ENCODE measurements around the gene LSG1.

Gene LSG1

GRCh38 chr3:194624956-194625355 lies 47.0 kb downstream of the LSG1 start:
- TF ChIP-seq, protein P1, sequence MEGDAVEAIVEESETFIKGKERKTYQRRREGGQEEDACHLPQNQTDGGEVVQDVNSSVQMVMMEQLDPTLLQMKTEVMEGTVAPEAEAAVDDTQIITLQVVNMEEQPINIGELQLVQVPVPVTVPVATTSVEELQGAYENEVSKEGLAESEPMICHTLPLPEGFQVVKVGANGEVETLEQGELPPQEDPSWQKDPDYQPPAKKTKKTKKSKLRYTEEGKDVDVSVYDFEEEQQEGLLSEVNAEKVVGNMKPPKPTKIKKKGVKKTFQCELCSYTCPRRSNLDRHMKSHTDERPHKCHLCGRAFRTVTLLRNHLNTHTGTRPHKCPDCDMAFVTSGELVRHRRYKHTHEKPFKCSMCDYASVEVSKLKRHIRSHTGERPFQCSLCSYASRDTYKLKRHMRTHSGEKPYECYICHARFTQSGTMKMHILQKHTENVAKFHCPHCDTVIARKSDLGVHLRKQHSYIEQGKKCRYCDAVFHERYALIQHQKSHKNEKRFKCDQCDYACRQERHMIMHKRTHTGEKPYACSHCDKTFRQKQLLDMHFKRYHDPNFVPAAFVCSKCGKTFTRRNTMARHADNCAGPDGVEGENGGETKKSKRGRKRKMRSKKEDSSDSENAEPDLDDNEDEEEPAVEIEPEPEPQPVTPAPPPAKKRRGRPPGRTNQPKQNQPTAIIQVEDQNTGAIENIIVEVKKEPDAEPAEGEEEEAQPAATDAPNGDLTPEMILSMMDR (IDR thresholded peaks at IDR 0.05), result no peak
- TF ChIP-seq ZFX (IDR thresholded peaks at IDR 0.05; ENCODE audit: borderline replicate concordance), result no peak
- no peak overlapping the region for H3K27ac ChIP-seq

DNA sequence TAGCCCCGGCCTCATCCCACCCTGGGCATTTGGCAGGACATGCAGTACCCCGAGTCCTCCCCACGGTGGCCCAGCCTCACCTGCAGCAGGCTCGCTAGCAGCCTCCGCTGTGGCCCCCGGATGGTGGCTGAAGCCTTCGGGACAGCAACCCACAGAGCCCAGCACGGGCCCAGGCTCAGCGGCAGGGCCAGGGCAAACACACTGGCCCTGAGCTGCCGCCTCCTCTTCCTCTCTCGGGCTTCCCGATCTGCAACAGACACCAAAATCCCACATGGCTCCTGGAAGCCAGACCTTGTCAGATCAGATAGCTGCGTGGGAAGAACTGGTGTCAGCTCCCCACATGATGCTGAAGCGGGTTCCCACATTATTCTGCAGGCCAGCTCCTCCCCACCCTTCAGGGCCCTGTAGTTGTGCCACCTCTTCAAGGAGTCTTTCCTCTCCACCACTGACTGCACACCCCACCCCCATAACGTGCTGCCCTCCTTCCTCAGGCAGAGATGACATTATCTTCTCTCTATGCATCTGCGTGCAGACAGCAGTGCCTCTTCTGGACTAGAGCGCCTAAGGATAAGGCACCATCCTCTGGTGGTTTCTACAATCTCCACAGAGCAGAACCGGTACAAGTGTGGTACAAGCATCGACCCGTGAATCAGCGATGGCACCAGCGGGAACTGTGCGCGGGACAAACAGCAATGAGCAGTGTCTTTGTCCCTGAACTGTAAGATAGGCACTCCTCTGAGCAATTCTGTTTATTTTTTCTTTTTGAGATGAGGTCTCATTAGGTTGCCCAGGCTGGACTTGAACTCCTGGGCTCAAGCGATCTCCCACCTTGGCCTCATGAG lies 48.3 kb downstream of the LSG1 start:
- no peak overlapping the region for H3K27ac ChIP-seq
- no peak for TF ChIP-seq ZFX (IDR thresholded peaks at IDR 0.05; ENCODE audit: borderline replicate concordance)
- TF ChIP-seq, protein P1 (IDR thresholded peaks at IDR 0.05), result no peak

DNA sequence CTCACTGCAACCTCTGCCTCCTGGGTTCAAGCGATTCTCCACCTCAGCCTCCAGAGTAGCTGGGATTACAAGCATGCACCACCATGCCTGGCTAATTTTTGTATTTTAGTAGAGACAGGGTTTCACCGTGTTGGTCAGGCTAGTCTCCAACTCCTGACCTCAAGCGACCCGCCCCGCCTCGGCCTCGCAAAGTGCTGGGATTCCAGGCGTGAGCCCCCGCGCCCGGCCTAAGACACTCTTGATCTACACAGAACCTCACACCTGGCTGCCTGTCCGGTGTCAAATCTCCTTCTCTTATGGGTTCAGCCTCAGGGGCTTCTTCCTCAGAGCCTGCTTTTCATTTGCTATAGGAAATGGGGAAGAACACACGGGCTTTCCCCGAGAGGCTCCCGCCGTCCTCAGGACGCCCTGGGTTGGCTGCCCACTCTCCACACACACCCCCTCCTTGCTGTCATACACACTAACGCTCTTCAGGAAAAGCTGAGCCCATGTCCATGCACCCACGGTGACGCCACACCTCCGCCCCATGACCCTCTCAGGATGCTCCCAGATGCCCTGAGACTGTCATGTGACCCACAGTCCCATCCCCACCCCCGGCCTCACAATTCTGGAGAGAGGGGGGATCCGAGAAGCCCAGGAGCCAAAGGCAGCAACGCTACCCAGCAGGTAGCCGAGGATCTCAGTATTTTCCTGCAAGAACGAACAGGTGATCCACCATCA lies 49.2 kb downstream of the LSG1 start:
- H3K27ac ChIP-seq, result no peak overlapping the region
- TF ChIP-seq, protein P1 (IDR thresholded peaks at IDR 0.05), result no peak
- TF ChIP-seq ZFX (IDR thresholded peaks at IDR 0.05; ENCODE audit: borderline replicate concordance), result no peak

DNA sequence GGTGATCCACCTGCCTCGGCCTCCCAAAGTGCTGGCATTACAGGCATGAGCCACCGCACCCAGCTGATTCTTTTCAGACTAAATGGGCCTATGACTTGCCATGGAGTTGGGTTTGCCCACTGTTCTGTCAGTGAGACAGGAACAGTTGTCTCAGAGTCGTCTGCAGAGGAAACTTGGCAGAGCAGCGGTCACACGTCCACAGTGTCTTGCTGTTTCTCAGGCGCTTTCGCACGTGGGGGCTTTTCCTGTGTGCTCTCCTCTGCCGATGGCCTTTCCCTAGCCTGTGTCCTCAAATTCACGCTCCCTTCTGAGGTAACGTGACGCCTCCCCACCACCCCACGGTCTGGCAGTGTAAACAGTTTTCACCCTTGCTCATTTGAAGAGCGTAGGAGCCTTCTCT lies 50.0 kb downstream of the LSG1 start:
- H3K27ac ChIP-seq, result no peak overlapping the region
- TF ChIP-seq ZFX (IDR thresholded peaks at IDR 0.05; ENCODE audit: borderline replicate concordance), result no peak
- TF ChIP-seq, protein P1 (IDR thresholded peaks at IDR 0.05), result no peak

- H3K27ac ChIP-seq, result no peak overlapping the region
- TF ChIP-seq, protein P1 (IDR thresholded peaks at IDR 0.05), result no peak
- TF ChIP-seq ZFX (IDR thresholded peaks at IDR 0.05; ENCODE audit: borderline replicate concordance), result no peak
Observed at GRCh38 chr3:194620196-194620595, 51.8 kb downstream of the LSG1 start.

GRCh38 chr3:194619741-194620140 lies 52.2 kb downstream of the LSG1 start:
- no peak overlapping the region for H3K27ac ChIP-seq
- no peak for TF ChIP-seq ZFX (IDR thresholded peaks at IDR 0.05; ENCODE audit: borderline replicate concordance)
- TF ChIP-seq, protein P1 (IDR thresholded peaks at IDR 0.05), result no peak

Measured in 22Rv1 (cell line).